Activated effector memory CD4-positive, alpha-beta T cell treated with anti-CD3 and anti-CD28 coated beads, Interleukin-2, amount 50 U/mL, for 16 hours (primary cell): ENCODE measurements around the gene TRIM17.
A peak's percentile ranks its signal among the peaks of the same experiment; 100 is the strongest.

Experiments
- DNase-seq: peaks from one replicate; pipeline ENCODE4 v3.0.0-alpha.2; 2020

The TRIM17 gene

GRCh38 chr1:228366062-228366865, 50.4 kb downstream of the TRIM17 start:
- no peak for DNase-seq

- peak; percentile 58 for DNase-seq
Measured at GRCh38 chr1:228365271-228366061, 51.2 kb downstream of the TRIM17 start.

DNA sequence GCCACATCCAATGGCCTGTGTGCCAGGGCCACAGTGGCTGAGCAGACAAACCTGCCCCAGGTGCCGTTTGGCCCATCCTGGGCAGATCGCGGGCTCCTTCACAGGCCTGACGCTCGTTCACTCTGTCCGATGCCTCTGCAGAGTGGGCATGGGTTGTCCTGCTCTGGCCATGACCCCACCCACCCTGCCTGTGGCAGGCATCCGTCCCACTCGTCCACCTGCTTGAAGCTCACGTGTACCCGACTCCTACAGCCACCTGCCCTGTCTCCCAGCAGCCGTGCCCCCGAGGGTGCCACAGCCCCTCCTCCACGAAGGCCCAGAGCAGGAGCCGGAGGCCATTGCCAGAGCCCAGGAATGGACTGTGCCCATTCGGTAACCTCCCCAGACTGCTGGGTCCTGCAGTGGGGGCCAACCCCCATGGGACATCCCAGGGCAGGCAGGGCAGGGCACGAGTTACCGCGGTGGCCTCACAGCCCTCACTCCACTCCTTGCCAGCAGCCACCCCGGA, 51.9 kb downstream of the TRIM17 start:
- DNase-seq = peak; percentile 47

DNA sequence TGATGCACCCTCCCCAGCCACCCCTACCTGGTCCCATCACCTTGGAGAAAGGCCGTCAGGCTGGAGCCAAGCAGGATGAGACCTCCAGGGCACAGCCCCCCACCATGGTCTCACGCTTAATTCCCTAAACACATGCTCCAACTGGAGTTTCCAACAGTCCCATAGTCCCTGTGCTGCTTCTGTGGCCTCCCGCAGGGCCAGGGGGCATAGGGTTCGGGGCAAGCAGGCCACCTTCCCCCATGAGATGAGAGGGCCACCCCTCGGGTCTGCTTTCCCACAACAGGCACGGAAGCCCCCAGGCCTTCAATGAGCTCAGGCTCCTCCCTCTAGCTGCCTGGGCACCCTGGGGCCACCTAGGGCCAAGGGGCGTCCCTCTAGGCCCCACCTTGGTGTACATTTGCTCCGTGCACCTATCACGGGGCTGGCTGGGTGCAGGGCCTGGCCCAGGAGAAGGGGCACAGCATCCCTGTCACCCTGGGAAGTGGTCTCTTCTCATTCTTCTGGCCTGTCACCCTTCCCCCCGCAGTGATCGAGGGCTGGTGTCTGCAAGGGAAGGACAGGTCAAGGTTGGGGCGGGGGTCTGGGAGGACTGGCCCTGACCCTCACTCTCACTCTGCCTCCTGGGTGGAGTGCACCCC, 52.5 kb downstream of the TRIM17 start:
- peak; percentile 57 for DNase-seq

DNA sequence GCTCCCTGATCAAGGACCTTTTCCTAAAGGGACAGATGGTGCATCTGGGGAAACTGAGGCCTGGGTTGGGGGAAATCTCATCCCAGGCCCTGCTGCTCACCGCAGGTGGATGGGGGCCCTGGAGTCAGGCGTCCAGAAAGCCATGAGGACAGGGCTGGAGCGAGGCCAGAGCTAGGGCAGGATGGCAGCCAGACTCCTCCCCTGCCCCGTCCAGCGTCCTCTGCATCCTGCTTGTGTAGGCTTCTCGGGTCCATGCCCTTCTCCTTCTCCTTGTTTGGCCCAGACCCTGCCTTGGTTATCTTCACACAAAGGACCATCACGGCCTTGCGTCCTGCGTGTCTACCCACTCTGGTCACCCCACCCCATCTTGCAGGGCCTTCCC, 53.0 kb downstream of the TRIM17 start:
- DNase-seq = no peak

GRCh38 chr1:228362884-228363450, 53.7 kb downstream of the TRIM17 start:
- no peak for DNase-seq

- DNase-seq = no peak
Measured at GRCh38 chr1:228362141-228362883, 54.3 kb downstream of the TRIM17 start.

- DNase-seq = no peak
Measured at GRCh38 chr1:228361314-228362140, 55.1 kb downstream of the TRIM17 start.

- no peak for DNase-seq
Measured at GRCh38 chr1:228360533-228361313, 55.9 kb downstream of the TRIM17 start.

- no peak for DNase-seq
Measured at GRCh38 chr1:228359613-228360532, 56.8 kb downstream of the TRIM17 start.

GRCh38 chr1:228358764-228359612, 57.7 kb downstream of the TRIM17 start:
- DNase-seq = no peak

DNA sequence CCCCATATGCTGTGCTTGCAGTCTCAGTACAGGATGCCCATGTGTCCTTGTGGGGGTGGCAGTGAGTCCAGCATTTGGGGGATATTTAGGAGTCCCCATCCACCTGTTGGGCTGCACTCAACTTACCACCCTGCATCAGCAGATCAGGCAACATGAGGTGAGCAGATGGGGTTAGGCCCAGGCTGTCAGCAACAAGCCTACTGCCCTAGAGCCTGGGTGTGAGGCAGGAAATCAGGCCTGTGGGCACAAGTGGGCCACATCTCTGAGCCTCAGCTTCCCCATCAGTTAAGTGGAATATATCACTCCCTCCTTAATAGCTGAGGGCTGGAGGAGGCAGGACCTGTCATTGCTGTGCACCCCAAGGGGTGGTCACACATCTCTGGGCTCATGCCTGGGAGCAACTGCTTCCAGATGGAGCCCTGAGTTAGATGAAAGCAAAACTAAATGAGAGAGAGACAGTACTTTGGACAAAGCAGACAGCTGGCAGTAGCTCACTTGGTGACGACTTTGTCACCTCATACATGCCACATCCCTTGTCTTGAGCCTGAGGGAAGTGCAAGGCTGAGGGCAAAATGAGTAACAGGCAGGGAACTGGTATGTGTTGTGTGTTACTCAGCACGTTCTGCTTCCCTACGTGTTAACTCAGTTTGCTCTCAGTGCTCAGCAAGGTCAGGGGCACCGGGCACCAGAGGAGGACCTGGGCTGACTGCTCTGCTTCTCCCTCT, 58.5 kb downstream of the TRIM17 start:
- DNase-seq = no peak
